OCI-LY7 (cell line): ENCODE data around the gene DMD. TPM values are rescaled to one million over a fixed set of nuclear protein-coding genes. Genes with fewer than 3 reads are reported as not detected.
A peak's percentile ranks its signal among the peaks of the same experiment; 100 is the strongest.

ENCODE experiments used
- BruUV-seq: library from RNA; stranded (reverse); fragments of 400-500 nt; replicated peaks from 2 replicates; lab custom pipeline; 2021; lab: Mats Ljungman, UMichigan
- CTCF ChIA-PET: fragments of 300-600 bp; sonication (Branson Sonifier 250); formaldehyde crosslinking; loops from one replicate; lab custom pipeline; 2022; ENCODE audit warnings: antibody characterized with exemption; ENCODE audit not compliant: unreplicated experiment; lab: Charles Lee
- POLR2A ChIA-PET: fragments of 300-600 bp; sonication (Branson Sonifier 250); formaldehyde crosslinking; loops from one replicate; lab custom pipeline; 2022; ENCODE audit warnings: antibody characterized with exemption; lab: Charles Lee
- DNase-seq: peaks from one replicate; pipeline ENCODE4 v3.0.0-alpha.2; 2015; ENCODE audit warnings: low spot score
- H2AFZ ChIP-seq: fragments of 200-600 bp; sonication (generic), shearing (Covaris generic); 2 replicates; pipeline ENCODE4 v1.6.1; 2014; ENCODE audit warnings: mild to moderate bottlenecking, antibody characterized with exemption, low read length, moderate library complexity
- H3K27ac ChIP-seq: fragments of 200-600 bp; sonication (generic); 2 replicates; pipeline ENCODE4 v1.5.1; 2014; ENCODE audit warnings: mixed run types, low read depth, mild to moderate bottlenecking, moderate library complexity, low read length, inconsistent platforms; ENCODE audit not compliant: poor library complexity, severe bottlenecking
- H3K36me3 ChIP-seq: fragments of 200-600 bp; sonication (generic); 2 replicates; pipeline ENCODE4 v1.6.1; 2014; ENCODE audit warnings: mild to moderate bottlenecking, antibody characterized with exemption, low read length, moderate library complexity, mixed read lengths; ENCODE audit not compliant: insufficient read depth
- H3K4me1 ChIP-seq: fragments of 200-600 bp; sonication (generic); 2 replicates; pipeline ENCODE4 v1.5.1; 2014; ENCODE audit warnings: mild to moderate bottlenecking, low read length; ENCODE audit not compliant: insufficient read depth, poor library complexity, severe bottlenecking
- H3K4me2 ChIP-seq: fragments of 200-600 bp; sonication (generic); 2 replicates; pipeline ENCODE4 v1.6.1; 2014; ENCODE audit warnings: mild to moderate bottlenecking, low read length
- H3K4me3 ChIP-seq: fragments of 200-600 bp; sonication (generic); 2 replicates; pipeline ENCODE4 v1.5.1; 2014; ENCODE audit warnings: mild to moderate bottlenecking, low read depth, low read length; ENCODE audit not compliant: poor library complexity, severe bottlenecking
- H3K79me2 ChIP-seq: fragments of 200-600 bp; sonication (generic); 2 replicates; pipeline ENCODE4 v1.6.1; 2016; ENCODE audit warnings: low read depth, mild to moderate bottlenecking, low read length, moderate library complexity, mixed read lengths; ENCODE audit not compliant: insufficient read depth
- H3K9me2 ChIP-seq: fragments of 200-600 bp; sonication (generic); 2 replicates; pipeline ENCODE4 v1.6.1; 2016; ENCODE audit warnings: mild to moderate bottlenecking, low read length, mixed read lengths; ENCODE audit not compliant: insufficient read depth
- H3K9me3 ChIP-seq: fragments of 200-600 bp; sonication (generic); 2 replicates; pipeline ENCODE4 v1.6.1; 2014; ENCODE audit warnings: mild to moderate bottlenecking, mixed run types, low read length, mixed read lengths
- H4K20me1 ChIP-seq: fragments of 200-600 bp; sonication (generic); 2 replicates; pipeline ENCODE4 v1.6.1; 2014; ENCODE audit warnings: mild to moderate bottlenecking, antibody characterized with exemption, low read length, moderate library complexity, mixed read lengths; ENCODE audit not compliant: insufficient read depth
- CTCF ChIP-seq: fragments of 200-600 bp; sonication (generic); conservative IDR thresholded peaks from 2 replicates; pipeline ENCODE4 v1.5.1; 2014; ENCODE audit warnings: mild to moderate bottlenecking, antibody characterized with exemption, low read length, moderate library complexity, mixed read lengths
- EZH2phosphoT487 ChIP-seq: fragments of 200-600 bp; sonication (generic); IDR thresholded peaks from 2 replicates; pipeline ENCODE4 v1.6.1; 2018; ENCODE audit warnings: low read depth, borderline replicate concordance, mild to moderate bottlenecking, mixed run types, antibody characterized with exemption, low read length, moderate library complexity, mixed read lengths
- intact Hi-C: fragments of 100-400 bp; cut with micrococcal nuclease; formaldehyde crosslinking; loops from one replicate; pipeline ENCODE4 v1.10.0; 2022; ENCODE audit not compliant: unreplicated experiment
- total RNA-seq, 2 experiments: library from RNA; depleted of rRNA in 1 of 2; stranded (reverse); fragments of >200 nt in 1 of 2; shearing (Covaris generic) in 1 of 2; gene quantifications; 2 replicates each; pipeline ENCODE4 v1.2.3, GENCODE V29; 2014 to 2022

DMD gene
- total RNA-seq, 2 experiments from 2014 or later = 20.5 to 61.4 TPM

- H3K4me2 ChIP-seq = no peak overlapping the region
- no TSS peak for BruUV-seq
Measured at GRCh38 chrX:33195698-33196097, 15.7 kb downstream of the DMD start.

GRCh38 chrX:33194876-33195433, 16.4 kb downstream of the DMD start:
- H3K27ac ChIP-seq = no peak overlapping the region
- ChIA-PET POLR2A (interaction anchor here (1.1 kb wide), 1 partner anchor 9 kb away, joined by 7 read pairs; no protein-coding TSS in a partner anchor), CTCF (no interaction called here)
- H2AFZ ChIP-seq = peak overlapping the region; percentile 58; the same call in 1 of the 2 replicates
- no peaks in the 10 kb centered on the region for H4K20me1 ChIP-seq
- BruUV-seq = no TSS peak
- no peaks in the 10 kb centered on the region for H3K9me2 ChIP-seq
- intact Hi-C loops = no loop called here
- H3K36me3 ChIP-seq = no peaks in the 10 kb centered on the region; the same call in 1 of the 2 replicates
- H3K4me3 ChIP-seq = no peak overlapping the region
- no peak for TF ChIP-seq EZH2phosphoT487
- no peaks in the 10 kb centered on the region for H3K79me2 ChIP-seq
- peaks cover 6% of the 10 kb centered on the region; the same call in 1 of the 2 replicates for H3K9me3 ChIP-seq
- H3K4me2 ChIP-seq = no peak overlapping the region
- no peak for DNase-seq
- H3K4me1 ChIP-seq = peaks cover 4% of the 10 kb centered on the region

More at GRCh38 chrX:33195698-33196097, 15.7 kb downstream of the DMD start:
- peaks cover 4% of the 10 kb centered on the region for H3K4me1 ChIP-seq
- intact Hi-C loops = no loop called here
- no peak overlapping the region for H3K4me3 ChIP-seq
- H3K36me3 ChIP-seq = no peaks in the 10 kb centered on the region; the same call in 1 of the 2 replicates
- POLR2A ChIA-PET = interaction anchor here (1.1 to 1.5 kb wide), 2 partner anchors 9 to 11 kb away, joined by 3 to 7 read pairs; no protein-coding TSS in a partner anchor
- no peak overlapping the region for H2AFZ ChIP-seq
- TF ChIP-seq CTCF (no peak), EZH2phosphoT487 (no peak)
- H3K9me2 ChIP-seq = no peaks in the 10 kb centered on the region
- H3K9me3 ChIP-seq = peaks cover 5% of the 10 kb centered on the region; the same call in 1 of the 2 replicates
- no peak overlapping the region for H3K27ac ChIP-seq
- CTCF ChIA-PET = no interaction called here
- no peak for DNase-seq
- H3K79me2 ChIP-seq = no peaks in the 10 kb centered on the region
- no peaks in the 10 kb centered on the region for H4K20me1 ChIP-seq

DNA sequence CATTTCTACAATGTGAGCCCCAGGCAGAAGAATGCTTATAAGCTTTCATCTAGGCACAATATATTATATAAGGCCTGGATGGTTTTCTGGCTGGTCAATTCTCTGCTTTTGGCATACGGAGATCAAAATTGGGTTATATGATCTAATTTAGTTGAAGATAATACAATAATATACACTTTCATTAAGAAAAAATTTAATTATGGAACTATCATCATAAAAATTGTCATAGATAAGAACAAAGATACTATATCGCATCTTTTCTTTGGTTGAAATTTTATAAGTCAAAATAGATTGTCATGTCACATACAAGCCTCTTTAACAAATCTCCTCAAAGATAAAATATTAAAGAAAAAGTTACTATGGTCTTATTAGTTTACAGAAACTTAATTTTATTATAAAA, 17.1 kb downstream of the DMD start:
- Histone ChIP-seq H3K4me1 (peaks cover 4% of the 10 kb centered on the region), H3K4me2 (no peak overlapping the region), H3K9me2 (no peaks in the 10 kb centered on the region), H3K4me3 (no peak overlapping the region), H3K27ac (no peak overlapping the region), H3K36me3 (peaks cover 5% of the 10 kb centered on the region; the same call in 1 of the 2 replicates), H4K20me1 (no peaks in the 10 kb centered on the region), H3K9me3 (peaks cover 10% of the 10 kb centered on the region; the same call in 1 of the 2 replicates), H2AFZ (no peak overlapping the region), H3K79me2 (no peaks in the 10 kb centered on the region)
- intact Hi-C loops = no loop called here
- DNase-seq = no peak
- TF ChIP-seq CTCF = no peak
- no peak for TF ChIP-seq EZH2phosphoT487
- BruUV-seq = no TSS peak
- ChIA-PET CTCF (no interaction called here), POLR2A (interaction anchor here (1.1 kb wide), 1 partner anchor 10 kb away, joined by 7 read pairs; no protein-coding TSS in a partner anchor)
